ENCODE results near the gene SPACA5. TPM values are rescaled to one million over a fixed set of nuclear protein-coding genes. Genes with fewer than 3 reads are reported as not detected.

The SPACA5 gene
- total RNA-seq, 2 experiments from 2014 or later, result not detected

- no peak for ATAC-seq
- no peak for DNase-seq
- ChIA-PET CTCF (no interaction called here), POLR2A (no interaction called here)
- Mint-ChIP-seq H3K27ac (no peak overlapping the region), H3K27me3 (no peaks in the 10 kb centered on the region), H3K4me3 (no peak overlapping the region), H3K4me1 (ENCODE audit: low read depth) (no peaks in the 10 kb centered on the region), H3K36me3 (ENCODE audit: low read depth) (peaks cover 74% of the 10 kb centered on the region), H3K9me3 (peaks cover 54% of the 10 kb centered on the region)
- intact Hi-C loops (cut with micrococcal nuclease), result no loop called here
- TF ChIP-seq, protein P1, sequence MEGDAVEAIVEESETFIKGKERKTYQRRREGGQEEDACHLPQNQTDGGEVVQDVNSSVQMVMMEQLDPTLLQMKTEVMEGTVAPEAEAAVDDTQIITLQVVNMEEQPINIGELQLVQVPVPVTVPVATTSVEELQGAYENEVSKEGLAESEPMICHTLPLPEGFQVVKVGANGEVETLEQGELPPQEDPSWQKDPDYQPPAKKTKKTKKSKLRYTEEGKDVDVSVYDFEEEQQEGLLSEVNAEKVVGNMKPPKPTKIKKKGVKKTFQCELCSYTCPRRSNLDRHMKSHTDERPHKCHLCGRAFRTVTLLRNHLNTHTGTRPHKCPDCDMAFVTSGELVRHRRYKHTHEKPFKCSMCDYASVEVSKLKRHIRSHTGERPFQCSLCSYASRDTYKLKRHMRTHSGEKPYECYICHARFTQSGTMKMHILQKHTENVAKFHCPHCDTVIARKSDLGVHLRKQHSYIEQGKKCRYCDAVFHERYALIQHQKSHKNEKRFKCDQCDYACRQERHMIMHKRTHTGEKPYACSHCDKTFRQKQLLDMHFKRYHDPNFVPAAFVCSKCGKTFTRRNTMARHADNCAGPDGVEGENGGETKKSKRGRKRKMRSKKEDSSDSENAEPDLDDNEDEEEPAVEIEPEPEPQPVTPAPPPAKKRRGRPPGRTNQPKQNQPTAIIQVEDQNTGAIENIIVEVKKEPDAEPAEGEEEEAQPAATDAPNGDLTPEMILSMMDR (IDR thresholded peaks at IDR 0.05), result no peak
These were observed 30.3 kb upstream of the SPACA5 start for GRCh38 chrX:47976254-47977151.

DNA sequence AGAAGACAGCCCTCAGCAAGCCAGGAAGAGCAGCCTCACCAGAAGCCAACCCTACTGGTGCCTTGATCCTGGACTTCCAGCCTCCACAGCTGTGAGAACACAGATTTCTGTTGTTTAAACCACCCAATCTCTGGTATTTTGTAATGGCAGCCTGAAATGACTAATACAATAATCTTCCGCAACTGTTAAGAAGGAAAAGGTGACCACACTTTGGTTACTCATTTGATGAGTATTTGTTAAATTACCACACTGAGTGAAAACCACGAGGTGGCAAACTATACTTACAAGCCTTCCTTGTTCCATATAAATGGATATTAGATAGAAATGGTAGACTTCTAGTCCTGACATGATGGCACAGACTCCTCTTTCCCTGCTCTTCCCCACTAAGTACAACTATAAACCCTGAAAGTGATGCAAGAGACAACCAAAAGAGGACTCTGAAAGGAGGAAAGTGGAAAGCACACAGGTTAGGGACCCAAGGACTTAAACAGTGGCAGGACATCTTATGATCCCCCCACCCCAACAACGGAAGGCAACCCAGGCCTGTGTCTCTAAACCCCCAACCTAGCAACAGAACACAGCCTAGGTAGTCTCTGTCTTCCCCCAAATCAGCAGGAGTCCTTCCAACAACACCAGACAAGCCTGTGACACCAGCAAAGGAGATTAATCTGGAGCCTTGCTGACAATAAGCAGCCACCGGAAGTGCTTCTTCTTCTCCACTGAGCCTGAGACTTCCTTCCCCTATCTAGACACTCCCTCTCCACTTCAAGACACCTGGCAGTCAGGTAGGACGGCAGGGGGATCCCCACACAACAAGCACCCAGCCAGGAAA is 15.3 kb upstream of the SPACA5 start:
- intact Hi-C loops (cut with micrococcal nuclease), result no loop called here
- DNase-seq (peak; percentile 4), ATAC-seq (peak; percentile 71)
- Mint-ChIP-seq H3K27ac (peak overlapping the region; percentile 85), H3K4me1 (ENCODE audit: low read depth) (peaks cover 41% of the 10 kb centered on the region), H3K27me3 (no peaks in the 10 kb centered on the region), H3K4me3 (no peak overlapping the region), H3K9me3 (peaks cover 3% of the 10 kb centered on the region), H3K36me3 (ENCODE audit: low read depth) (peaks cover 73% of the 10 kb centered on the region)
- CTCF ChIA-PET, result no interaction called here
- TF ChIP-seq, protein P1 (IDR thresholded peaks at IDR 0.05), result no peak
- POLR2A ChIA-PET, result no interaction called here

GRCh38 chrX:47992095-47992380 is 14.8 kb upstream of the SPACA5 start:
- peaks cover 41% of the 10 kb centered on the region for H3K4me1 Mint-ChIP-seq (ENCODE audit: low read depth)
- H3K27ac Mint-ChIP-seq, result peak overlapping the region; percentile 85
- ChIA-PET CTCF (no interaction called here), POLR2A (no interaction called here)
- DNase-seq (no peak), ATAC-seq (no peak)
- no peaks in the 10 kb centered on the region for H3K27me3 Mint-ChIP-seq
- H3K9me3 Mint-ChIP-seq, result peaks cover 2% of the 10 kb centered on the region
- no peak overlapping the region for H3K4me3 Mint-ChIP-seq
- TF ChIP-seq, protein P1 (IDR thresholded peaks at IDR 0.05), result no peak
- intact Hi-C loops (cut with micrococcal nuclease), result no loop called here
- peaks cover 70% of the 10 kb centered on the region for H3K36me3 Mint-ChIP-seq (ENCODE audit: low read depth)

DNA sequence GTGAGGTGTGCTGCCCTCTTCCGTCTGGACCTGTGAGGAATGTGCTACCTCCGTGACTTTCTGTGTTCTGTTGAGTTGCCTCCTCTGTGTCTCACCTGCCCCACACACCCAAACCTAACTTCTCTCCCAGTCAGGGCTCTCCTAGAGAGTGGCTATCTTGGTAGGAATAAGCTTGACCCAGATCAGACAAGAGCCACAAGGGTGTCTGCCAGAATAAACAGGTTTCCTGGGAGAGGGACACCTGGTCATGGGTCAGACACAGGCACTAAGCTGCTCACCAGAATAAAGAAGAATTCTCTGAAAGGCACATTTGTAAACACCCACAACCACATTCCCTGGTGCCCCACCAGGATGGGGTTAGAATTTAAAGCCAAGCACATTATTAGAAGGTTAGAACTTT is 14.1 kb upstream of the SPACA5 start:
- CTCF ChIA-PET, result no interaction called here

More for the DNA sequence above, 14.1 kb upstream of the SPACA5 start:
- no peak overlapping the region for H3K4me3 Mint-ChIP-seq
- POLR2A ChIA-PET, result no interaction called here
- peaks cover 41% of the 10 kb centered on the region for H3K4me1 Mint-ChIP-seq (ENCODE audit: low read depth)
- TF ChIP-seq, protein P1 (IDR thresholded peaks at IDR 0.05), result no peak
- peaks cover 2% of the 10 kb centered on the region for H3K9me3 Mint-ChIP-seq
- intact Hi-C loops (cut with micrococcal nuclease), result no loop called here
- H3K27ac Mint-ChIP-seq, result peak overlapping the region; percentile 62
- ATAC-seq (no peak), DNase-seq (no peak)
- H3K27me3 Mint-ChIP-seq, result no peaks in the 10 kb centered on the region
- H3K36me3 Mint-ChIP-seq (ENCODE audit: low read depth), result peaks cover 66% of the 10 kb centered on the region
